H1 (cell line): ENCODE results near the gene FBXW8. TPM values are rescaled to one million over a fixed set of nuclear protein-coding genes. Genes with fewer than 3 reads are reported as not detected.

Experiments
- CTCF ChIA-PET: fragments of 300-600 bp; sonication (Branson Sonifier 250); formaldehyde crosslinking; loops from one replicate; lab custom pipeline; 2021; ENCODE audit not compliant: partially characterized antibody; lab: Charles Lee
- POLR2A ChIA-PET: fragments of 300-600 bp; sonication (Branson Sonifier 250); formaldehyde crosslinking; loops from one replicate; lab custom pipeline; 2021; ENCODE audit warnings: inconsistent platforms; ENCODE audit not compliant: partially characterized antibody; lab: Charles Lee
- DNase-seq, 2 experiments: peaks; one replicate each; pipeline versions ENCODE4 v3.0.0 to v3.0.0-alpha.2; 2010 to 2022; ENCODE audit warnings: low spot score in 2 of 2, low read depth in 1 of 2, mixed read lengths in 1 of 2
- FAIRE-seq: peaks from 2 replicates; lab custom pipeline; 2011; peaks lifted over from hg19 to GRCh38; lab: Jason Lieb, UNC
- H2AFZ ChIP-seq: 2 replicates; pipeline ENCODE4 v1.8.1; 2012; ENCODE audit warnings: low read length, inconsistent platforms
- H2AK5ac ChIP-seq: 2 replicates; pipeline ENCODE4 v1.6.1; 2013; ENCODE audit warnings: low read depth, low read length
- H2BK120ac ChIP-seq: replicated peaks from 2 replicates; pipeline ENCODE3; 2013; ENCODE audit warnings: low read depth, low read length, inconsistent platforms
- H2BK12ac ChIP-seq: 2 replicates; pipeline ENCODE4 v1.6.1; 2013; ENCODE audit warnings: low read depth, low read length
- H2BK15ac ChIP-seq: 2 replicates; pipeline ENCODE4 v1.6.1; 2013; ENCODE audit warnings: low read length
- H2BK20ac ChIP-seq: 2 replicates; pipeline ENCODE4 v1.6.1; 2013; ENCODE audit warnings: low read length
- H2BK5ac ChIP-seq: 2 replicates; pipeline ENCODE4 v1.6.1; 2013; ENCODE audit warnings: low read depth, low read length
- H3K14ac ChIP-seq: 2 replicates; pipeline ENCODE4 v1.6.1; 2013; ENCODE audit warnings: inconsistent platforms; ENCODE audit not compliant: insufficient read length
- H3K18ac ChIP-seq: 2 replicates; pipeline ENCODE4 v1.6.1; 2013; ENCODE audit warnings: low read length; ENCODE audit errors: extremely low read depth
- H3K23ac ChIP-seq: 2 replicates; pipeline ENCODE4 v1.6.1; 2013; ENCODE audit warnings: inconsistent platforms; ENCODE audit not compliant: insufficient read length
- H3K23me2 ChIP-seq: 2 replicates; pipeline ENCODE4 v1.6.1; 2013; ENCODE audit warnings: low read depth, low read length
- H3K27ac ChIP-seq: 2 replicates; pipeline ENCODE4 v1.6.1; 2011; ENCODE audit warnings: low read depth, low read length, inconsistent platforms
- H3K27me3 ChIP-seq, 4 experiments: replicated peaks in 1 of 4; 1 replicate in 1 of 4; 2 replicates in 3 of 4; pipeline versions ENCODE4 v1.6.1 to v1.8.1; 2011 to 2013; ENCODE audit warnings: low read length in 3 of 4, mild to moderate bottlenecking in 3 of 4, inconsistent platforms in 2 of 4, mixed read lengths in 2 of 4, moderate library complexity in 1 of 4; ENCODE audit not compliant: control insufficient read depth in 3 of 4, insufficient read depth in 3 of 4; ENCODE audit errors: extremely low read depth in 1 of 4
- H3K36me3 ChIP-seq, 4 experiments: 2 replicates each; pipeline versions ENCODE4 v1.6.1 to v1.8.1; 2011 to 2013; ENCODE audit warnings: mild to moderate bottlenecking in 4 of 4, low read length in 3 of 4, moderate library complexity in 2 of 4, control low read depth in 1 of 4, inconsistent platforms in 1 of 4; ENCODE audit not compliant: insufficient read depth in 4 of 4, control insufficient read depth in 2 of 4
- H3K4ac ChIP-seq: replicated peaks from 2 replicates; pipeline ENCODE3; 2013; ENCODE audit warnings: low read length, low read depth, mixed read lengths, inconsistent platforms; ENCODE audit not compliant: insufficient read length
- H3K4me1 ChIP-seq, 4 experiments: replicated peaks in 1 of 4; 1 replicate in 1 of 4; 2 replicates in 3 of 4; pipeline versions ENCODE4 v1.6.1 to v1.8.1; 2011 to 2013; ENCODE audit warnings: low read length in 3 of 4, inconsistent platforms in 2 of 4, mixed read lengths in 1 of 4; ENCODE audit not compliant: insufficient read depth in 4 of 4, control insufficient read depth in 3 of 4
- H3K4me2 ChIP-seq, 2 experiments: 2 replicates each; pipeline versions ENCODE4 v1.6.1 to v1.8.1; 2011 to 2013; ENCODE audit warnings: low read depth in 2 of 2, low read length in 2 of 2, control low read depth in 1 of 2, inconsistent platforms in 1 of 2, mild to moderate bottlenecking in 1 of 2; ENCODE audit not compliant: insufficient read depth in 1 of 2
- H3K4me3 ChIP-seq, 4 experiments: fragments of 200-600, 300-600 bp in 1 of 4; sonication (generic), shearing (Covaris generic), sonication (Bioruptor Twin) in 1 of 4; 2 replicates each; pipeline versions ENCODE4 v1.5.1 to v1.8.1; 2011 to 2016; ENCODE audit warnings: low read length in 4 of 4, low read depth in 3 of 4, control low read depth in 2 of 4, inconsistent platforms in 2 of 4, mild to moderate bottlenecking in 2 of 4, mixed read lengths in 1 of 4, moderate library complexity in 1 of 4; ENCODE audit not compliant: insufficient read depth in 2 of 4; ENCODE audit errors: extremely low read depth in 1 of 4
- H3K56ac ChIP-seq: replicated peaks from 2 replicates; pipeline ENCODE3; 2013; ENCODE audit warnings: low read depth, mild to moderate bottlenecking, mixed read lengths, low read length, inconsistent platforms; ENCODE audit not compliant: insufficient read length
- H3K79me1 ChIP-seq: 2 replicates; pipeline ENCODE4 v1.6.1; 2013; ENCODE audit warnings: low read depth, low read length, control low read depth
- H3K79me2 ChIP-seq, 2 experiments: 2 replicates each; pipeline versions ENCODE4 v1.6.1 to v1.8.1; 2012 to 2013; ENCODE audit warnings: low read length in 2 of 2, mild to moderate bottlenecking in 2 of 2, inconsistent platforms in 1 of 2; ENCODE audit not compliant: insufficient read depth in 2 of 2, control insufficient read depth in 1 of 2
- H3K9ac ChIP-seq, 4 experiments: replicated peaks in 1 of 4; 1 replicate in 1 of 4; 2 replicates in 3 of 4; pipeline versions ENCODE4 v1.6.1 to v1.8.1; 2011 to 2013; ENCODE audit warnings: low read depth in 3 of 4, low read length in 3 of 4, control low read depth in 2 of 4, mild to moderate bottlenecking in 2 of 4, moderate library complexity in 2 of 4, inconsistent platforms in 1 of 4; ENCODE audit errors: extremely low read depth in 1 of 4
- H3K9me3 ChIP-seq, 2 experiments: 2 replicates each; pipeline versions ENCODE4 v1.6.1 to v1.8.1; 2012 to 2013; ENCODE audit warnings: mild to moderate bottlenecking in 2 of 2, moderate library complexity in 2 of 2, control low read depth in 1 of 2, inconsistent platforms in 1 of 2, low read depth in 1 of 2, low read length in 1 of 2, mixed read lengths in 1 of 2; ENCODE audit not compliant: insufficient read depth in 2 of 2
- H4K20me1 ChIP-seq, 2 experiments: replicated peaks in 1 of 2; 2 replicates each; pipeline versions ENCODE3 to v1.8.1; 2011 to 2013; ENCODE audit warnings: inconsistent platforms in 2 of 2, low read length in 2 of 2, mild to moderate bottlenecking in 1 of 2; ENCODE audit not compliant: insufficient read depth in 2 of 2, control insufficient read depth in 1 of 2
- H4K5ac ChIP-seq: 2 replicates; pipeline ENCODE4 v1.6.1; 2013; ENCODE audit warnings: low read length, low read depth, mixed read lengths, inconsistent platforms; ENCODE audit not compliant: insufficient read length
- H4K8ac ChIP-seq: 2 replicates; pipeline ENCODE4 v1.8.0; 2013; ENCODE audit warnings: mild to moderate bottlenecking, moderate library complexity, low read length, inconsistent platforms; ENCODE audit not compliant: insufficient read depth; ENCODE audit errors: extremely low read depth
- H4K91ac ChIP-seq: replicated peaks from 2 replicates; pipeline ENCODE3; 2013; ENCODE audit warnings: low read length, mixed read lengths, inconsistent platforms; ENCODE audit not compliant: insufficient read length
- BACH1 ChIP-seq: IDR thresholded peaks from 2 replicates; pipeline ENCODE4 v1.6.1; 2012; ENCODE audit warnings: low read length, improper control_type of control experiment
- BCL11A ChIP-seq, 2 experiments: IDR thresholded peaks; one replicate each; pipeline ENCODE4 v1.6.1; 2011; ENCODE audit warnings: low read depth in 2 of 2, low read length in 2 of 2, mild to moderate bottlenecking in 2 of 2
- BRCA1 ChIP-seq: IDR thresholded peaks from 2 replicates; pipeline ENCODE4 v1.6.1; 2012; ENCODE audit warnings: low read depth, low read length, improper control_type of control experiment
- EZH2 ChIP-seq: fragments of 200-600 bp; sonication (generic); IDR thresholded peaks from 2 replicates; pipeline ENCODE4 v1.7.1; 2012; ENCODE audit warnings: low read depth, mild to moderate bottlenecking, moderate library complexity, low read length, inconsistent platforms; ENCODE audit not compliant: severe bottlenecking
- KDM1A ChIP-seq: fragments of 200-600, 300-600 bp; sonication (generic); IDR thresholded peaks from 2 replicates; pipeline ENCODE4 v1.7.1; 2016; ENCODE audit warnings: mild to moderate bottlenecking, low read length, borderline replicate concordance
- NANOG ChIP-seq: IDR thresholded peaks from 2 replicates; pipeline ENCODE4 v1.6.1; 2011; ENCODE audit warnings: low read length, low read depth, mild to moderate bottlenecking, inconsistent platforms; ENCODE audit not compliant: insufficient read depth, poor library complexity, severe bottlenecking
- PHF8 ChIP-seq: fragments of 200-600 bp; sonication (generic); conservative IDR thresholded peaks from 2 replicates; pipeline ENCODE4 v1.7.1; 2012; ENCODE audit warnings: low read depth, mild to moderate bottlenecking, inconsistent platforms, low read length, moderate library complexity
- SIRT6 ChIP-seq: IDR thresholded peaks from one replicate; pipeline ENCODE4 v1.7.1; 2012; ENCODE audit warnings: low read length, inconsistent platforms
- SIX5 ChIP-seq: IDR thresholded peaks from 2 replicates; pipeline ENCODE4 v1.6.1; 2011; ENCODE audit warnings: mild to moderate bottlenecking, low read depth, low read length
- SUZ12 ChIP-seq: fragments of 200-600 bp; sonication (generic); IDR thresholded peaks from 2 replicates; pipeline ENCODE4 v1.6.1; 2012; ENCODE audit warnings: mild to moderate bottlenecking, inconsistent platforms, low read length, moderate library complexity, mixed read lengths
- WGBS, 2 experiments: shearing (Covaris generic) in 1 of 2; methylation state at CpG; one replicate each; pipeline versions ENCODE4 v1.1.6 to v1.1.7; 2013 to 2015; ENCODE audit warnings: low lambda C conversion rate in 2 of 2, mixed read lengths in 2 of 2, inconsistent platforms in 1 of 2, low coverage in 1 of 2, missing lambda C conversion rate in 1 of 2; ENCODE audit not compliant: insufficient replicate concordance in 2 of 2, insufficient coverage in 1 of 2, insufficient read length in 1 of 2; ENCODE audit errors: extremely low coverage in 1 of 2, missing lambda C conversion rate in 1 of 2; 5-methylcytosine and 5-hydroxymethylcytosine counted together
- polyA plus RNA-seq, 7 experiments: library from polyadenylated mRNA; depleted of rRNA in 3 of 7; stranded (reverse) in 5 of 7; unstranded in 2 of 7; fragments of >200 nt in 5 of 7; fragments of 200-250 nt in 2 of 7; gene quantifications; 1 replicate in 5 of 7; 2 replicates in 1 of 7; 4 replicates in 1 of 7; pipeline versions ENCODE4 v1.2.1 to v1.2.3, GENCODE V29; 2011 to 2013; ENCODE audit warnings: missing spikeins in 2 of 7, mixed read lengths in 2 of 7
- total RNA-seq: library from RNA; stranded (reverse); fragmentation: NEBNext Ultra II Directional; extraction: Animal tissue kit (Norgen Biotek cat#: 25700); gene quantifications from 2 replicates; pipeline ENCODE4 v1.2.1, GENCODE V29; 2021
- TF ChIP-seq, protein P1 (sequence below): IDR thresholded peaks from 2 replicates; pipeline ENCODE4 v1.6.1; 2012; ENCODE audit warnings: inconsistent platforms

FBXW8 gene
- total and polyA plus RNA-seq, 2 of the 8 experiments (the other 6 are each of a cell fraction or from before 2014, with no cell fraction given) = 15.8 to 16.0 TPM

DNA sequence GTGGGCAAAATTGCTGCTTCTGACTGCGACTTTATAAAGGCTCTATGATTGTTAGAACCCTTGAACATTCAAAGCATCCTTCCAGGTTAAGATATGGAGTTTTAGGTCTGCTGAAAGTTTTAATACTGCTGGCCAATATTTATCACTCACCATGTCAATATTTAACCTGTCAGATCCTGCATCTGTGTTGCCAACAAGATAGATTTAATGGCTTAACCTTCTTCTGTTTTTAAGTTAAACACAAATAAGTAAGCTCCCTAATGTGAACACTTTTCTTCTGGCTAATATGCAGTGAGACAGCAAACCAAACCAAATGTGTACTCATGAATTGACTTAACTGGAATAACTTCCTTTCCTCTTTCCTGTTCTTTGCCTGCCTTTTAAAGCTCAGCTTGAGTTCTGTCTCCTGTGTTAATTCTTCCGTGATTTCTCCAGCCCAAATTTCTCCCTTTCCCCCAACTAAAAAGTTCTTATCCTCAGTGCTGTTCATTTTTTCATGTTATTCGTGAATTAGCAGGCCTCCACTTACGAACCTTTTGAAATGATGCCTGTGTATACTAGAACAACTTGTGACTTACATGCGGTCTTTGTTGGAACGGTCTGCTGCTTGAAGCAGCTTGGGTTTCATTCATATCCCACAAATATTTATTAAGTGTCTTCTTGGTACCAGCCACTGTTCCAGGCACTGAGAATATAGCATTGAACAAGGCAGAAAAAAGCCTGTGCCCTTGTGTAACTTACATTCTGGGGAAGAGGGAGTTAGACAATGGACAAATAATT is 9.1 kb downstream of the FBXW8 start:
- TF ChIP-seq PHF8 = no peak
- TF ChIP-seq KDM1A = no peak
- TF ChIP-seq NANOG = no peak
- no peak for TF ChIP-seq EZH2
- no peak for TF ChIP-seq SIX5
- no peak for TF ChIP-seq SUZ12
- TF ChIP-seq, protein P1, sequence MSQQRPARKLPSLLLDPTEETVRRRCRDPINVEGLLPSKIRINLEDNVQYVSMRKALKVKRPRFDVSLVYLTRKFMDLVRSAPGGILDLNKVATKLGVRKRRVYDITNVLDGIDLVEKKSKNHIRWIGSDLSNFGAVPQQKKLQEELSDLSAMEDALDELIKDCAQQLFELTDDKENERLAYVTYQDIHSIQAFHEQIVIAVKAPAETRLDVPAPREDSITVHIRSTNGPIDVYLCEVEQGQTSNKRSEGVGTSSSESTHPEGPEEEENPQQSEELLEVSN = no peak
- TF ChIP-seq BACH1 = no peak
- TF ChIP-seq SIRT6 = no peak
- TF ChIP-seq BRCA1 = no peak
- TF ChIP-seq BCL11A (IDR thresholded peaks at IDR 0.05; ENCODE audit: low read depth in 2 of 2, low read length in 2 of 2) = no peak
- H3K27me3 ChIP-seq = no peaks in the 10 kb centered on the region
- no peak for DNase-seq
- H4K5ac ChIP-seq = no peak overlapping the region
- no peak overlapping the region for H2BK20ac ChIP-seq
- FAIRE-seq = no peak
- H3K79me2 ChIP-seq = peaks cover 0 to 21% of the 10 kb centered on the region in 2 experiments; a peak in 2 of 4 replicates
- H3K27ac ChIP-seq = no peak overlapping the region
- peaks cover 0 to 2% of the 10 kb centered on the region in 2 experiments for H4K20me1 ChIP-seq
- H3K36me3 ChIP-seq = peaks cover 0 to 4% (median 0%) of the 10 kb centered on the region in 4 experiments; a peak in 1 of 8 replicates
- H3K56ac ChIP-seq = no peak overlapping the region
- no peak overlapping the region for H3K23ac ChIP-seq
- no peak overlapping the region for H3K14ac ChIP-seq
- no peak overlapping the region for H3K9ac ChIP-seq
- H3K4me1 ChIP-seq = no peaks in the 10 kb centered on the region
- peaks cover 5% of the 10 kb centered on the region; the same call in 1 of the 2 replicates for H3K79me1 ChIP-seq
- H2AK5ac ChIP-seq = no peak overlapping the region
- H3K18ac ChIP-seq = no peak overlapping the region
- H3K9me3 ChIP-seq = no peaks in the 10 kb centered on the region
- H3K4me3 ChIP-seq = no peak overlapping the region
- no peak overlapping the region for H2BK5ac ChIP-seq
- H2BK12ac ChIP-seq = no peak overlapping the region
- no peak overlapping the region for H3K4ac ChIP-seq
- H2BK15ac ChIP-seq = no peak overlapping the region
- H2AFZ ChIP-seq = no peak overlapping the region
- ChIA-PET CTCF (interaction anchor here (1.1 to 1.4 kb wide), 3 partner anchors 36 to 57 kb away, joined by 3 to 4 read pairs (median 4); no protein-coding TSS in a partner anchor), POLR2A (interaction anchor here (0.8 to 1.6 kb wide), 4 partner anchors 7 to 21 kb away, joined by 3 to 6 read pairs (median 3); partner anchors contain the start of gene FBXW8)
- H4K8ac ChIP-seq = no peak overlapping the region
- 83% methylated on average over 6 of the region's 6 CpGs; no CpG with 5 or more reads in 1 of the 2 experiments for WGBS, 2 experiments
- no peak overlapping the region for H3K4me2 ChIP-seq
- H4K91ac ChIP-seq = no peak overlapping the region
- H2BK120ac ChIP-seq = no peak overlapping the region
- H3K23me2 ChIP-seq = no peaks in the 10 kb centered on the region
